Ishikawa (cell line): ENCODE results near the gene MTPN.

Source experiments
- CEBPB ChIP-seq: IDR thresholded peaks from 2 replicates; pipeline ENCODE4 v1.6.1; 2012
- CREB1 ChIP-seq: IDR thresholded peaks from 2 replicates; pipeline ENCODE4 v1.6.1; 2012; ENCODE audit warnings: low read depth
- EGR1 ChIP-seq: IDR thresholded peaks from 2 replicates; pipeline ENCODE4 v1.6.1; 2012
- EP300 ChIP-seq: IDR thresholded peaks from 2 replicates; pipeline ENCODE4 v1.6.1; 2012; ENCODE audit warnings: borderline replicate concordance
- FOXM1 ChIP-seq: IDR thresholded peaks from 2 replicates; pipeline ENCODE4 v1.6.1; 2012; ENCODE audit warnings: low read depth, borderline replicate concordance
- MAX ChIP-seq: IDR thresholded peaks from 2 replicates; pipeline ENCODE4 v1.6.1; 2012
- NFIC ChIP-seq: IDR thresholded peaks from 2 replicates; pipeline ENCODE4 v1.6.1; 2012
- RAD21 ChIP-seq: IDR thresholded peaks from 2 replicates; pipeline ENCODE4 v1.6.1; 2012; ENCODE audit warnings: low read depth
- REST ChIP-seq: IDR thresholded peaks from 2 replicates; pipeline ENCODE4 v1.6.1; 2012; ENCODE audit warnings: low read depth, mild to moderate bottlenecking
- TAF1 ChIP-seq: IDR thresholded peaks from 2 replicates; pipeline ENCODE4 v1.6.1; 2012; ENCODE audit warnings: low read depth, mild to moderate bottlenecking
- TCF12 ChIP-seq: IDR thresholded peaks from 2 replicates; pipeline ENCODE4 v1.6.1; 2012; ENCODE audit warnings: low read depth
- TEAD4 ChIP-seq: IDR thresholded peaks from 2 replicates; pipeline ENCODE4 v1.6.1; 2012
- USF1 ChIP-seq: IDR thresholded peaks from 2 replicates; pipeline ENCODE4 v1.6.1; 2012
- YY1 ChIP-seq: IDR thresholded peaks from 2 replicates; pipeline ENCODE4 v1.6.1; 2012; ENCODE audit warnings: low read depth
- ZBTB7A ChIP-seq: IDR thresholded peaks from 2 replicates; pipeline ENCODE4 v1.6.1; 2012; ENCODE audit warnings: low read depth

MTPN gene

GRCh38 chr7:136016649-136017395 is 39.7 kb upstream of the MTPN start:
- TF ChIP-seq TCF12 (no peak), EP300 (no peak), YY1 (no peak), REST (no peak), TEAD4 (no peak), RAD21 (no peak), CREB1 (no peak), CEBPB (no peak)

GRCh38 chr7:136015638-136016037 is 38.5 kb upstream of the MTPN start:
- no peak for TF ChIP-seq TEAD4
- no peak for TF ChIP-seq CREB1
- TF ChIP-seq MAX, result no peak
- no peak for TF ChIP-seq USF1
- no peak for TF ChIP-seq FOXM1
- TF ChIP-seq EP300, result no peak
- no peak for TF ChIP-seq YY1
- no peak for TF ChIP-seq NFIC
- no peak for TF ChIP-seq EGR1
- TF ChIP-seq TAF1, result no peak
- TF ChIP-seq REST, result no peak
- TF ChIP-seq CEBPB, result no peak
- TF ChIP-seq ZBTB7A, result no peak
- TF ChIP-seq TCF12, result no peak
- no peak for TF ChIP-seq RAD21

- TF ChIP-seq REST (no peak), ZBTB7A (no peak), MAX (no peak), TAF1 (no peak), TCF12 (no peak), CREB1 (no peak), FOXM1 (no peak), TEAD4 (no peak), CEBPB (no peak), NFIC (no peak), EGR1 (no peak), USF1 (no peak)
Measured at GRCh38 chr7:136014659-136015058, 37.5 kb upstream of the MTPN start.

- no peak for TF ChIP-seq RAD21
- TF ChIP-seq REST, result no peak
- TF ChIP-seq USF1, result no peak
- TF ChIP-seq CREB1, result no peak
- no peak for TF ChIP-seq NFIC
- no peak for TF ChIP-seq EP300
- TF ChIP-seq TCF12, result no peak
- TF ChIP-seq YY1, result no peak
- TF ChIP-seq TEAD4, result no peak
- no peak for TF ChIP-seq CEBPB
- TF ChIP-seq FOXM1, result no peak
- no peak for TF ChIP-seq EGR1
- TF ChIP-seq MAX, result no peak
- no peak for TF ChIP-seq ZBTB7A
- TF ChIP-seq TAF1, result no peak
Measured at GRCh38 chr7:136012238-136012637, 35.1 kb upstream of the MTPN start.
